ENCODE data around the gene C14orf93.

C14orf93 gene

DNA sequence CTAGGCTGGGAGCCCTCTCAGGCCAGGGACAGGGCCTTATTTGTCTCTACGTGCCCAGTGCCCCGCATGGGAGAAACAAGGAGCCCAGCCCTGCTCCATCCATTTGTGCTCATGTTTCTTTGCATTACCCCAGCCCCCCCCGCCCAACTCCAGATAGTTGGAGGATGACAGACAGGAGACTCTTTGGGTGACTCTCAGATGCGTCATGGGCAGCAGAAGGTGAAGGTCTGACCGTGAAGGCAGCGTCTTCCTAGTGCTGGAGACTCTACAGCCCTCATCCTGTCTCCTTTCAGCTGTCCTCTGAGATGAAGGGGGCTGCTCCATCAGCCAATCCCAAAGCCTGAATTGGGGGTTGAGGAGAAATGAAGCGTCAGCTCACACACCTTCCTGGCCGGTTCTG is 31.8 kb upstream of the C14orf93 start:
- H3K9me2 ChIP-seq (replicated peaks; ENCODE audit: control insufficient read depth, low read length): no peaks in the 10 kb centered on the region
- no peaks in the 10 kb centered on the region for H3K4me1 ChIP-seq (ENCODE audit: control insufficient read depth, low read length)
- no peaks in the 10 kb centered on the region for H3K79me2 ChIP-seq (ENCODE audit: control insufficient read depth, low read length)
- H3K27ac ChIP-seq (ENCODE audit: low read depth, low read length): no peak overlapping the region
- H3K4me2 ChIP-seq (ENCODE audit: low read length): no peak overlapping the region
- H3K27me3 ChIP-seq (ENCODE audit: control insufficient read depth, low read length): no peaks in the 10 kb centered on the region
- H4K20me1 ChIP-seq (ENCODE audit: control insufficient read depth, insufficient read depth, low read depth, low read length): no peaks in the 10 kb centered on the region
- no peaks in the 10 kb centered on the region for H3K36me3 ChIP-seq (ENCODE audit: control insufficient read depth, low read length)
- TF ChIP-seq, protein P1, sequence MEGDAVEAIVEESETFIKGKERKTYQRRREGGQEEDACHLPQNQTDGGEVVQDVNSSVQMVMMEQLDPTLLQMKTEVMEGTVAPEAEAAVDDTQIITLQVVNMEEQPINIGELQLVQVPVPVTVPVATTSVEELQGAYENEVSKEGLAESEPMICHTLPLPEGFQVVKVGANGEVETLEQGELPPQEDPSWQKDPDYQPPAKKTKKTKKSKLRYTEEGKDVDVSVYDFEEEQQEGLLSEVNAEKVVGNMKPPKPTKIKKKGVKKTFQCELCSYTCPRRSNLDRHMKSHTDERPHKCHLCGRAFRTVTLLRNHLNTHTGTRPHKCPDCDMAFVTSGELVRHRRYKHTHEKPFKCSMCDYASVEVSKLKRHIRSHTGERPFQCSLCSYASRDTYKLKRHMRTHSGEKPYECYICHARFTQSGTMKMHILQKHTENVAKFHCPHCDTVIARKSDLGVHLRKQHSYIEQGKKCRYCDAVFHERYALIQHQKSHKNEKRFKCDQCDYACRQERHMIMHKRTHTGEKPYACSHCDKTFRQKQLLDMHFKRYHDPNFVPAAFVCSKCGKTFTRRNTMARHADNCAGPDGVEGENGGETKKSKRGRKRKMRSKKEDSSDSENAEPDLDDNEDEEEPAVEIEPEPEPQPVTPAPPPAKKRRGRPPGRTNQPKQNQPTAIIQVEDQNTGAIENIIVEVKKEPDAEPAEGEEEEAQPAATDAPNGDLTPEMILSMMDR (IDR thresholded peaks at IDR 0.05; ENCODE audit: low read depth, low read length, poor library complexity, severe bottlenecking): no peak
- no peak for TF ChIP-seq EZH2phosphoT487 (IDR thresholded peaks at IDR 0.05; ENCODE audit: borderline replicate concordance, low read length)
- no peaks in the 10 kb centered on the region for H3F3A ChIP-seq (ENCODE audit: control insufficient read depth, insufficient read depth)
- H3K9me3 ChIP-seq (ENCODE audit: control insufficient read depth, insufficient read depth, low read length): no peaks in the 10 kb centered on the region
- no peak overlapping the region for H3K4me3 ChIP-seq (ENCODE audit: low read length)

DNA sequence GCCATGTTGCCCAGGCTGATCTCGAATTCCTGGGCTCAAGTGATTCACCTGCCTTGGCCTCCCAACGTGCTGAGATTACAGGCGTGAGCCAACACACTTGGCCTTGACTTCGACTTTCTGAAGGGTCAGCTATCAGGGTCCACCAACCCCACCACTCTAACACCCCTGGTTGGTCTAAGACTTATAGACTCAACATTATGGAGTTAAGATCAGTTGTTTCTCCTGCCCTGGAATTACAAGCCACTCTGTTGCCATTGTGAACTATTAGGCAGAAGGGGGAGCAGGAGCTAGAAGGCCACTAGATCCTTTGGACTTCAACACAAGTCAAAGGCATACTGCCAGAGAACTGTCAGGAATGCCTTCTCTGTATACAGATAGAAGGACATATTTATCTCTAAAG is 30.2 kb upstream of the C14orf93 start:
- no peak overlapping the region for H3K27ac ChIP-seq (ENCODE audit: low read depth, low read length)
- H3F3A ChIP-seq (ENCODE audit: control insufficient read depth, insufficient read depth): no peaks in the 10 kb centered on the region
- H3K4me1 ChIP-seq (ENCODE audit: control insufficient read depth, low read length): peaks cover 8% of the 10 kb centered on the region
- TF ChIP-seq, protein P1 (IDR thresholded peaks at IDR 0.05; ENCODE audit: low read depth, low read length, poor library complexity, severe bottlenecking): no peak
- TF ChIP-seq EZH2phosphoT487 (IDR thresholded peaks at IDR 0.05; ENCODE audit: borderline replicate concordance, low read length): no peak
- H3K27me3 ChIP-seq (ENCODE audit: control insufficient read depth, low read length): no peaks in the 10 kb centered on the region
- no peaks in the 10 kb centered on the region for H3K36me3 ChIP-seq (ENCODE audit: control insufficient read depth, low read length)
- H3K4me2 ChIP-seq (ENCODE audit: low read length): no peak overlapping the region
- no peaks in the 10 kb centered on the region for H3K9me2 ChIP-seq (replicated peaks; ENCODE audit: control insufficient read depth, low read length)
- no peaks in the 10 kb centered on the region for H4K20me1 ChIP-seq (ENCODE audit: control insufficient read depth, insufficient read depth, low read depth, low read length)
- no peaks in the 10 kb centered on the region for H3K9me3 ChIP-seq (ENCODE audit: control insufficient read depth, insufficient read depth, low read length)
- no peaks in the 10 kb centered on the region for H3K79me2 ChIP-seq (ENCODE audit: control insufficient read depth, low read length)
- H3K4me3 ChIP-seq (ENCODE audit: low read length): no peak overlapping the region

DNA sequence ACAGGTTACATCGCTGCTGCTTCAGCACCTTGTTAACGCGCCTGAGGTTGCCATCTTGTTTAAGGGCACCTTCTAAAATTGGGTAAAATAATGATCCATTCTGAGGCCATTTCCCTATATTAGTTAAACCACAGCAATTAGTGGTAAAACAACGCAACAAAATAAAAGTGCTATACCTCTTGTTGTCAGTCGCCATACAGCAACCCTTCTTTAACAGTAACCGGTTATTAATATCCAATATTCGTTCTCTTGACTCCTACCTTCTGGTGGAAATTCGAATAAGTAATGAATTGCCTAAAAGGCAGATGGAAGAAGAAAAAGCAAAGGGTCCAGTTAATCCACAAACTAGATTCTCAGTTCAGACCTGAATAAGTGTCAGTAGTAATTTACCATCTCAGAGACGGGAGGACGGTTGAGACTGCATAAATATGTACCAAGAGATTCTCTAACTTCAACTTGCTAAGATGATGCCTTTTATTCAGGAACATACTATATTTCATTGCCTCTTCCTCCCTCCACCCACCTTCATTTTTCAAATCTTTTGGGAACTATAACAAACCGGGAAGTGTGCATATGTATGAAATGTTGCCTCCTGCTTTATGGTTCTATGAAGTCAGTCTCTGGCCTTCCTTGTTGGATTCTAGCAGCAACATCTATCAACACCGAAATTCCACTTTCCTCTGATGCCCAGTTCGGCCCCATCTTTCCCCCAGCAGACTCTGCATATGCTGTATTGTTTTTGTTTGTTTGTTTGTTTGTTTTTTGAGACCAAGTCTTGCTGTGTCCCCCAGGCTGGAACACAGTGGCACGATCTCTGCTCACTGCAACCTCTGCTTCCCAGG is 25.6 kb upstream of the C14orf93 start:
- TF ChIP-seq, protein P1 (IDR thresholded peaks at IDR 0.05; ENCODE audit: low read depth, low read length, poor library complexity, severe bottlenecking): no peak
- TF ChIP-seq EZH2phosphoT487 (IDR thresholded peaks at IDR 0.05; ENCODE audit: borderline replicate concordance, low read length): no peak
- H3K27ac ChIP-seq (ENCODE audit: low read depth, low read length): peak overlapping the region; percentile 76
- no peaks in the 10 kb centered on the region for H3K9me3 ChIP-seq (ENCODE audit: control insufficient read depth, insufficient read depth, low read length)
- H3K4me3 ChIP-seq (ENCODE audit: low read length): peak overlapping the region; percentile 90
- H4K20me1 ChIP-seq (ENCODE audit: control insufficient read depth, insufficient read depth, low read depth, low read length): no peaks in the 10 kb centered on the region
- peaks cover 34% of the 10 kb centered on the region for H3K36me3 ChIP-seq (ENCODE audit: control insufficient read depth, low read length)
- H3K9me2 ChIP-seq (replicated peaks; ENCODE audit: control insufficient read depth, low read length): no peaks in the 10 kb centered on the region
- peaks cover 38% of the 10 kb centered on the region for H3K79me2 ChIP-seq (ENCODE audit: control insufficient read depth, low read length)
- no peaks in the 10 kb centered on the region for H3F3A ChIP-seq (ENCODE audit: control insufficient read depth, insufficient read depth)
- H3K27me3 ChIP-seq (ENCODE audit: control insufficient read depth, low read length): no peaks in the 10 kb centered on the region
- peak overlapping the region; percentile 71 for H3K4me2 ChIP-seq (ENCODE audit: low read length)
- H3K4me1 ChIP-seq (ENCODE audit: control insufficient read depth, low read length): peaks cover 19% of the 10 kb centered on the region
